Activated T-cell treated with anti-CD3 and anti-CD28 coated beads for 24 hours (primary cell): ENCODE results near the gene INPP5A.
"Not testable (repeated sequence)": the region's sequence is repeated elsewhere in the genome, so short reads cannot be mapped to it uniquely, and the experiment has no call there.

Experiments
- DNase-seq: peaks from one replicate; pipeline ENCODE4 v3.0.0-alpha.2; 2020; ENCODE audit warnings: low read depth

INPP5A gene

GRCh38 chr10:132549371-132549770, 11.8 kb downstream of the INPP5A start:
- DNase-seq, result no peak

DNA sequence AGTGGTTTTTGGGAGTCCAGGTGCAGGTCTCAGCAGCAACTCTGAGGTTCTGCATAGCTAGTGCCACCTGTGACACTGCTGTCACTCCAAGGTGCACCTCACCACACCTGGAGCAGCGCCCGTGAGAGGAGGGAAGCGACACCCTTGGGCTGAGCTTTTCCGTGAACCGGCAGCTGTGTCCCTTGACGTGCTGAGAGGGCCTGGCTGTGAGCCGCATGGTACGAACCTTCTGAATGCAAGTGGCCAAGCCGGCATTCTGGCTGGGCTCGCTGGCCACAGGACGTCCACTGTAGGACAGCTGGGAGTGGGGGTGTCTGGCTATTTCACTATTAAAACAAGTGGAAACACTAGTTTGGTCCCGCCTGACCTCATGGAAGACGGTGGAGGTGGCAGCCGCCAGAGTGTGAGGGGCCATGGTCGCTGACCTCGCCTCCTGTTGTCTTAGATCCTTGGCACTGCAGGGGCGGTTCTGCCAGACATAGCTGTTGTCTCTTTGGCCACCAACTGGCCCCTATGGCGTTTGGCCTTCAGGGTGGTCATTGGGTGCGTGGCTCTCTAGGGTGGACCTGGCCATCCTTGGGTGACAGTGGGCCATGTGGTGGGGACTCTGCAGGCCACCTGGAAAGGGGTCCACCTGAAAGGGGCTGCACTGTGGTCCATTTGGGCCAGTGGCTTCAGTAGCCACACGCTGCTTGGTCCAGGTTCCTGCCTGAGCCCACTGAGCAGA, 12.9 kb downstream of the INPP5A start:
- DNase-seq, result no peak

DNA sequence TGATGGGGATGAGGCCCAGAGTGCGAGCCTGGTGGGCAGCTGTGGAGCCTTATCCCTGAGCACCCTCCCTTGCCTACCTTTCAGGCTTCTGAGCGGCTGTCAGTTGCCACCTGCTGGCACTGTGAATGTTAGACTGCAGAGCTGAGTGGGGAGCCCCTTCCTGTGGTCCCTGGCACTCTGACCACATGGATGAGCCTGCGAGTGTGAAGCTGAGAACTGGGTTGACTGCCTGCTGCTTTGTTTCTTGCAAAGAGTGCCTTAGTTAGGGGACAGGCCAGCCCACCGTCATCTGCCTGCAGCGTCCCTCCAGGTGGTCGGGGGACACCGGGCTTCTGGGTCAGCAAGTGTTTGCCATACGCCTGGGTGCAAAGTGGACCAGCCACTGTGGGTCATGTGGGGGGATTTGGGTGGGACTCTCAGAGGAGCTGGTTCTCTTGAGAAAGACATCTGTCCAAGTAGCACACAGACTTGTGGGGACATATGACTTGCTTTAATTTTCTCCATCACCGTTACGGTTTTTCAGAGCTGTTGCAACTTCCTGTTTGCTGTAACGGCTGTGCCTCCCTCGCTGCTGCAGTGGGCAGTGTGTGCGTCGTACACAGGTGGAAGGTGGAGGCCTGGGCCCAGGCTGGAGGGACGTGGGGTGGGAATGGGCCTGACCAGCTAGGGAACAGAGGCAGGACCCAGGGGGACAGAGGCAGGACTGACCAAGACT, 13.7 kb downstream of the INPP5A start:
- DNase-seq, result no peak

DNA sequence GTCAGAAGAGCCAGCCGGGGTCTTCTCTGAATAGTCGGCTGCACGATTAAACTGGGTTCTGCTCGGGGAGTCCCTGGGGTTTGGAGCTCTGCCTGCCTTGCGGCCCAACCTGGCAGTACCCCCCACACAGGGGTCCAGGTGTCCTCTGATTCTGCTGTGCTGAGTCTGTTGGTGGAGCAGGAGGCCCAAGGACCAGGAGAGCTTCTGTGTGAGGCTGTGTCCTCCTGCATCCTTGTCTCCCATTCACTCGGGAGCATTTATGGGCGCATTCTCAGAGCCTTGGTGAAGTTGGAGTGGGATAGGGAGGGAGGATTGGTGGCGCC, 14.2 kb downstream of the INPP5A start:
- DNase-seq, result no peak

GRCh38 chr10:132552635-132553034, 15.0 kb downstream of the INPP5A start:
- not testable (repeated sequence) for DNase-seq

DNA sequence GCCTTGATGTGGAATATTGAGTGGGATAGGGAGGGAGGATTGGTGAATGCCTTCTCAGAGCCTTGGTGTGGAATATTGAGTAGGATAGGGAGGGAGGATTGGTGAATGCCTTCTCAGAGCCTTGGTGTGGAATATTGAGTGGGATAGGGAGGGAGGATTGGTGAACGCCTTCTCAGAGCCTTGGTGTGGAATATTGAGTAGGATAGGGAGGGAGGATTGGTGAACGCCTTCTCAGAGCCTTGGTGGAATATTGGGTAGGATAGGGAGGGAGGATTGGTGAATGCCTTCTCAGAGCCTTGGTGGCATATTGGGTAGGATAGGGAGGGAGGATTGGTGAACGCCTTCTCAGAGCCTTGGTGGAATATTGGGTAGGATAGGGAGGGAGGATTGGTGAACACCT, 16.0 kb downstream of the INPP5A start:
- not testable (repeated sequence) for DNase-seq

DNA sequence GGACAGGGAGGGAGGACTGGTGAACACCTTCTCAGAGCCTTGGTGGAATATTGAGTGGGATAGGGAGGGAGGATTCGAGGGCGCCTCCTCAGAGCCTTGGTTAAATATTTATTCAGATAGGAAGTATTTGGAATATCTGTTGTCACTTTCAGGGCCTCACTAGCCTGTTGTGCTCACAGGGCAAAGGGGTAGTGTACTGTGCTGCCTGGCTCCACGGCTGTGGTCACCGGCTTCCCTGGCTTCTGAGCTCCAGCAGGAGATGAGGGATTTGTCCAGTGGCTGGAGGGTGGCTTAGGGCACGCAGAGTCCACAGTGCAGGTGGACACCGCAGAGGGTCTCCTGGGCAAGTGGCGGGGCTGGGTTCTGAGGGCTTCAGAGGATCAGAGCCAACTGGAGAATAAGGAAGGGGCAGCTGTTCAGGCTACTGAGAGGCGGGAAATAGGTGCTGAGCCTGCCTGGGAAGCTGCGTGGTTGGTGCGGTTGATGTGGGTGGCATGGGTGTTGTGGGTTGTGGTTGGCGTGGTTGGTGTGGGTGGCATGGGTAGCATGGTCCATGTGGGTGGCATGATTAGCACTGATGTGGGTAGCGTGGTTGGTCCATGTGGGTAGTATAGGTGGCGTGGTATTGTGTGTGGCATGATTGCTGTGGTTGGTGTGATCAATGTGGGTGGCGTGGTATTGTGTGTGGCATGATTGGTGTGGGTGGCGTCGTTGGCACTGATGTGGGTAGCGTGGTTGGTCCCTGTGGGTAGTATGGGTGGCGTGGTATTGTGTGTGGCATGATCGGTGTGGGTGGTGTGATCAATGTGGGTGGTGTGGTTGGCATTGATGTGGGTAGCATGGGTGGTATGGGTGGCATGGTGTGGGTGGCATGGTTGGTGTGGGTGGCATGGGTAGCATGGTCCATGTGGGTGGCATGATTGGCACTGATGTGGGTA, 16.7 kb downstream of the INPP5A start:
- DNase-seq, result no peak

DNA sequence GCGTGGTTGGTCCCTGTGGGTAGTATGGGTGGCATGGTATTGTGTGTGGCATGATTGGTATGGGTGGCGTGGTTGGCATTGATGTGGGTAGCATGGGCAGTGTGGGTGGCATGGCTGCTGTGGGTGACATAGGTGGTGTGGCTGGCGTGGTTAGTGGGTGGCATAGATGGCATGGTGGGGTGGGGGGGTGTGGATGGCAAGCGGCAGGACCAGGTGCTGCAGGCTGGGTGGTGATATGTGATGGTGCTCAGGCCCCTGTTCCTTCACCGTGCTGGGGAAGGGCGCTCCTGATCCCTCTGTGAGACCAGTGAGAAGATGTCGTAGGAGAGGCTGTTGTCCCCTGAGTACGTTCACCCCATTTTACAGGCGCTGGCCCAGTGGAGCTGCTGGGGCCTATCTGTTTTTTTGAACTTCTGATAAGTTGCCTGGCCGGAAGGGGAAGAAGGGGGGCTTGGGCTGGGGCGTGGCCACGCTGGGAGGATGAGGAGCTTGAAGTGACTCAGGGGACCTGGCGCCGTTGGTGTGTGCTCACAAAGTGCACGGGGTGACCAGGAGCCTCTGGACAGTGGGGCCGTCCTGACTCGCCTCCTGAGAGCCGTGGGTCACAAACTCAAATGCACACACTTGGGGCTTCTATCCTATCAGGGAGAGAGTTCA, 17.5 kb downstream of the INPP5A start:
- DNase-seq, result no peak

DNA sequence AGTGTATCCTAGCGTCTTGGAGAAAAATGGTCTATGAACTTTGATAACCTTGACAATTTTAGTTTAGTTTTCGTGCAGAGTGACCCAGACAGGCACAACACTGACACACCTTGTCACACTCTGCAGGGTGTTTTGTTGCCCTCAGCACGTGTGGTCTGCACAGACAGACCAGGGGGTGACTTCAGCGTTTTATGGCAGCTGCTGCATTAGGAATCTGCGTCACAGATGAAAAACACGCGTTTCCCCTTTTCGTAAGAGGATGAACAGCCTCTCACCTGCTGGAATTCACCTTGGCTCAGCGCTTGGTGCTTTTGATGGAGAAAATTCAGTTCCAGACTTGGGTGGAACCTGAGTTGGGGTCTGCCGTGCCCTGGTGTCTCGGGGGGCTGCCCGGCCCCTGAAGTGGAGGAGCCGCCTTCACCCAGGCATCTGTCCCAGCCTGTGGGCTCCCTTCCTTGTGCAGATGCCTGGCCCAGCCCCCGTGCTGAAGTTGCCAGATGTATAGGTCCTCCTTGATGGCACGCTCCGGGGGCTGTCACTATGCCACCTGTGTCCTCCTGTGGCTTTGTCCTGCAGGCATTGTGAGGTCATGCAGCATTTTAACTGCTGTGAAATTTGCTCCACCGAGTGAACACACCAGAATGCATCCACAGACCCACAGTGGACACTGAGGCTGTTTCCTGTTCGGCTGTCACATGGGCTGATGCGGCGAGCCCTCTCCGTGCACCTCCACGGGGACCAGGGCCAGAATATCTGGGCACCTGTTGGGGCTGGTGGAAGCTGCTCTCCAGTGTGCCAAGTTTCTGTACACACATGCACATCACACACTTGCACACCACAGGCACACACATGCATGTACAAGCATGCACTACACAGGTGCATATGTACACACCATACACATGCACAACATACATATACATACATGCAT, 18.3 kb downstream of the INPP5A start:
- DNase-seq, result no peak

GRCh38 chr10:132556994-132557441, 19.4 kb downstream of the INPP5A start:
- DNase-seq, result no peak

DNA sequence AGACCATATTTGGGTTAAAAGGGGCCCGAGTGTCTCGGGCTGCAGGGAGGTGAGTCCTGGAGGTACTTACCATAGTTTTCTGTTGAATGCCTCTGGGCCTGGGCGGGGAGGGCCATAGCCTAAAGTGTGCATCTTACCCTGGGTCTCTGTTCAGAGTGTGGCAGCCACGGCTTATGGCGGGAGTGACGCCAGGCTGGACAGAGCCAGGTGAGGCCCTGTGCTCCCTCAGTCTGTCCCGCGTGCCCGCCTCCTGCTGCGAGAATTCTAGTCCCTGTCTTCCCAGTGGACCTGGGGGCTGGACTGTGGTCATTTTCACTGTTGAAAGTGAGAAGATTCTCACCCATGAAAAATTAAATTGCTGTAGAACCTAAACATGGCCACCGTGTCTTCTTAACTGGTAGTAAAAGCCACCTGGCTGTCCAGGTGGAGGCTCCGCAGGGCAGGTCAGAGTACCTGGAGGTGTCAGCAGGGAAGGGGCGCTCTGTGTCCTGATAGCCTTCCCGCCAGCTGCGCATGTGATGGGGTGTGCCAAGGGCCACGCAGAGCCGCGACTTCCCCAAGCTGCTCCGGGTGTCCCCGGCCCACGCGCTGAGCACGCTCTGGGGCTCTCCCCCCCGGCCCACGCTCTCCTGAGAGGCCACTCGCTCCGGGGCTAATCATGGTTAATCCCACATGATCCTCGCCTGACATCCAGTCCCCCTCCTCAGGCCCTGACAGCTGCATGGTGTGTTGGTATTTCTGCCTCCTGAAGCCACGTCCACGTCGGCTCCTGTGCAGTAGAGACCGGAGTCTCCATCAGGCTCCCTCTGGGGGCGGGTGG, 20.3 kb downstream of the INPP5A start:
- DNase-seq, result no peak

GRCh38 chr10:132558516-132559413, 21.2 kb downstream of the INPP5A start:
- no peak for DNase-seq

GRCh38 chr10:132559538-132559937, 22.0 kb downstream of the INPP5A start:
- DNase-seq, result no peak

DNA sequence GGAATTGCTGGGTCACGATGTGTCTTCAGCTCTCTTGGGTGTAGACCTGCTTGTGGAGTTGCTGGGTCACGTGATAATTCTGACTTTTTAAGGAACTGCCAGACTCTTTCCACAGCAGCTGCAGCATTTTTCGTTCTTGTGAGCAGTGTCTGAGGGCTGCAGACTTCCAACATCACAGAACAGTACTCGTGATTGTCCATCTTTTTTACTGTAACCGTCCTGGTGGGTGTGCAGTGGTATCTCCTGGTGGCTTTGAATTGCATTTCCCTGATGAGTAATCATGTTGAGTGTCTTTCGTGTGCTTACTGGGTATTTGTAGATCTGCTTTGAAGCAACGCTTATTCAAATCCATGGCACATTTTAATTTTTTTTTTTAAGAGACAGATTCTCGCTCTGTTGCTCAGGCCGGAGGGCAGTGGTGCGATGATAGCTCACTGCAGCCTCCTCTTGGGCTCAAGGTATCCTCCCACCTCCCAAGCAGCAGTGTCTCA, 22.7 kb downstream of the INPP5A start:
- no peak for DNase-seq

DNA sequence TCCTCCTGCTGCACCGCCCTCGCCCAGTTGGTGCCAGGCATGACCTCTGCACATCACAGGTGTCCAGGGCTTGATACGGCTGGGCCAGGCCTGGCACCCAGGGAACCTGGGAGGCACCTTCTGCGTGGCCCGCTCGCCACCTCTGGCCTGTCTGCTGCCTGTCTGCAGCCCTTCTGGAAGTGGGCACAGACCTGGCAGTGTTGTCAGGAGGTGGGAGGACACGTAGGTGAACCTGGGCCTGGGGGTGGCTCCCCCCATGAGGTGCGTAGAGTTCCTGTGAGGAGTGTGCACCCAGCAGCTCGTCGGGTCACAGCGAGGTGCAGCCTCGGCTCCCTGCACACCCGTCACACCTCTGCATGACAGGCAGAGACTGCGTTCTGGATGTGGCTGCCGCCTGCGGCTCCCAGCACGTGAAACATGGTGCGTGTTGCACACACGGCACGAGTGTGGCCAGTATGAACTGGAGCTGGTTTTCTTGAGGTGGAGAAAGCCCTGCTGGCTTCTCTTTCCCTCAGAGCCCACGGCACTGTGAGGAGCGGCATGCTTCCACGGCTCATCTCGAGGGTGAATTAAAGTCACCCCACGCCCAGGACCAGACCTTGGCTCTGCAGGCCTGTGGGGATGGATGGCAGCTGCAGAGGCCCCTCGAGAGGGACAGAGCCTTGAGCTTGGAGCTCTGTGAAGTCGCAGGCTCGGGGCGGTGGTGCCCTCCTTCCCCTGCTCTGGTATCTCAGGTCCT, 24.8 kb downstream of the INPP5A start:
- DNase-seq, result no peak

GRCh38 chr10:132562916-132563456, 25.4 kb downstream of the INPP5A start:
- DNase-seq, result no peak

DNA sequence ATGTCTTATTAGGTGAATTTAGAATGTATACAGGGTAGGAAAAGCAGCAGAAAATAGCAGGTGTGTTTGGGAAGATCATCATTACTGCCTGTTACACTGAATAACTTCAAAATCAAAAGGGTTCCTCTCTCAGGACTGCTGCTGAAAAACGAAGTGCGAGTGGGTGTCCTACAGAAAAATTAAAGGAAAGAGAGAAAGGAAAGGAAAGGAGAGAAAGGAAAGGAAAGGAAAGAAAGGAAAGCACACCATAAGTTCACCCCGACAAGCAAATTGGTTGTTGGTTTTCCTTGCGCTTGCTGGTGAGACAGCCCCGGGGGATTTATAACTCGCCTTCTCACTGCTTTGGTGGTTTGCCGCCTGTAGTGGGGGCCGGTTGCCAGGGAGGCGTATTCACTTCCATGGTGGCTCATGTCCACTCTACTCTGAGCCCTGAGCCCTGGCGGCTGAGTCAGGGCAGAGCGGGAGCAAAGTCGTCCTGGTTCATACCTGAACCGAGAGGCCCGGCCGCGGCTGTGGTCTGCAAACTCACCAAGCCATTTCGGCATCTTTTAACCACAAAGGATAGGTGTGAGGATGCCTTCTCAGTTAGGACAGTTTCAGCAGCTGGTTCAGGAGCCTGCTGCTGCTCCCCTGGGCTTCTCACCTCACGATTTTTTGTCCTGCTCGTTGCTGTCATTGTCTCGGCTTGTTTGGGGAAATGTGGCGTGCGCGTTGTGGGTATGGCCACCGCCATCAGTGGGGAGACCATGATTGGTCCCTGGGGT, 26.1 kb downstream of the INPP5A start:
- DNase-seq, result no peak
